ENCODE results near the gene KCNB1. TPM values are rescaled to one million over a fixed set of nuclear protein-coding genes. Genes with fewer than 3 reads are reported as not detected.

Gene KCNB1
- total and polyA plus RNA-seq, 2 of the 4 experiments (the other 2 are of a cell fraction): 0.05 TPM; not detected in 1

DNA sequence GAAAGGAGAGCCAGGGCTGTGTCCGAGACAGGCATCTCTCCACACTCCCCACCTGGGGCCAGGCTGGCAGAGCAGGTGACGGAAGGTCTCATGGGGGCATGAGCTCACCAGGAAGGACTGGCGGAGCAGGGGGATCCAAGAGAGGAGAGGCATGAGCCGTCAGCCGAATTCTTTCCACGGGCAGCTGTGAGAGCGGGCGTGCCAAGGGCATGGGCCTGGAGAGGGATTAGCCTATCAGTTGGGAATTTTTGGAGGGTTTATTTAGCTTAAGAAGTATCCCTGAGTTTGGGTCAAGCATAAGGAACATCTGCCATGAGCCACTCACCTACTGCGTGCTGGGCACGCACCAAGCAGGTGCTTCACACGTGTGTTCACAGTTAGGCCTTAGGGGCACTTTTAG lies 144.4 kb downstream of the KCNB1 start:
- Histone ChIP-seq H3K56ac (ENCODE audit: extremely low read depth, insufficient read depth, low read length) (no peak overlapping the region), H2BK15ac (ENCODE audit: low read depth, low read length) (no peak overlapping the region), H4K20me1 (ENCODE audit: insufficient read depth, low read length) (no peaks in the 10 kb centered on the region), H3K4me3 (ENCODE audit: insufficient read depth, low read depth, low read length) (no peak overlapping the region), H3K4ac (ENCODE audit: low read depth, low read length) (no peak overlapping the region), H2BK20ac (ENCODE audit: low read depth, low read length) (no peak overlapping the region), H4K5ac (ENCODE audit: low read depth, low read length) (no peak overlapping the region), H2AK5ac (ENCODE audit: low read depth, low read length) (no peak overlapping the region), H3K36me3 (ENCODE audit: control insufficient read depth, insufficient read depth, low read length) (no peaks in the 10 kb centered on the region), H4K8ac (ENCODE audit: low read depth in 2 of 2, low read length in 2 of 2) (no peak overlapping the region), H2AFZ (replicated peaks; ENCODE audit: low read length, poor library complexity) (no peak overlapping the region), H3K27ac (ENCODE audit: insufficient read depth, low read length) (no peak overlapping the region), H3K9me3 (ENCODE audit: control insufficient read depth, insufficient read depth, low read length) (no peaks in the 10 kb centered on the region), H3K14ac (replicated peaks; ENCODE audit: low read depth, low read length) (no peak overlapping the region), H2BK5ac (ENCODE audit: low read depth, low read length, poor library complexity, severe bottlenecking) (no peak overlapping the region), H3K18ac (ENCODE audit: low read depth, low read length) (no peak overlapping the region), H3K9me1 (ENCODE audit: insufficient read depth, low read length) (no peaks in the 10 kb centered on the region), H4K91ac (ENCODE audit: insufficient read depth, low read depth, low read length) (no peak overlapping the region), H3K4me2 (ENCODE audit: low read depth, low read length) (no peak overlapping the region), H3K9ac (ENCODE audit: low read depth, low read length) (no peak overlapping the region), H2BK120ac (ENCODE audit: low read depth, low read length) (no peak overlapping the region), H3K27me3 (ENCODE audit: control insufficient read depth, insufficient read depth, low read length) (peaks cover 16% of the 10 kb centered on the region), H2AK9ac (replicated peaks; ENCODE audit: low read depth, low read length, poor library complexity) (no peak overlapping the region), H3K79me1 (ENCODE audit: low read depth in 1 of 2, low read length in 2 of 2) (no peaks in the 10 kb centered on the region), H3K4me1 (ENCODE audit: control insufficient read depth, insufficient read depth, low read length) (peaks cover 2% of the 10 kb centered on the region; the same call in 1 of the 2 replicates), H3K23ac (ENCODE audit: low read depth, low read length) (no peak overlapping the region)
- TF ChIP-seq BHLHE40 (IDR thresholded peaks at IDR 0.05; ENCODE audit: low read depth, low read length): no peak
- no peak for TF ChIP-seq CHD1 (IDR thresholded peaks at IDR 0.05; ENCODE audit: low read depth, low read length)
- TF ChIP-seq POLR2A (IDR thresholded peaks at IDR 0.05; ENCODE audit: low read depth, low read length): no peak
- TF ChIP-seq, protein P1, sequence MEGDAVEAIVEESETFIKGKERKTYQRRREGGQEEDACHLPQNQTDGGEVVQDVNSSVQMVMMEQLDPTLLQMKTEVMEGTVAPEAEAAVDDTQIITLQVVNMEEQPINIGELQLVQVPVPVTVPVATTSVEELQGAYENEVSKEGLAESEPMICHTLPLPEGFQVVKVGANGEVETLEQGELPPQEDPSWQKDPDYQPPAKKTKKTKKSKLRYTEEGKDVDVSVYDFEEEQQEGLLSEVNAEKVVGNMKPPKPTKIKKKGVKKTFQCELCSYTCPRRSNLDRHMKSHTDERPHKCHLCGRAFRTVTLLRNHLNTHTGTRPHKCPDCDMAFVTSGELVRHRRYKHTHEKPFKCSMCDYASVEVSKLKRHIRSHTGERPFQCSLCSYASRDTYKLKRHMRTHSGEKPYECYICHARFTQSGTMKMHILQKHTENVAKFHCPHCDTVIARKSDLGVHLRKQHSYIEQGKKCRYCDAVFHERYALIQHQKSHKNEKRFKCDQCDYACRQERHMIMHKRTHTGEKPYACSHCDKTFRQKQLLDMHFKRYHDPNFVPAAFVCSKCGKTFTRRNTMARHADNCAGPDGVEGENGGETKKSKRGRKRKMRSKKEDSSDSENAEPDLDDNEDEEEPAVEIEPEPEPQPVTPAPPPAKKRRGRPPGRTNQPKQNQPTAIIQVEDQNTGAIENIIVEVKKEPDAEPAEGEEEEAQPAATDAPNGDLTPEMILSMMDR (conservative IDR thresholded peaks at IDR 0.05; ENCODE audit: low read depth, low read length): no peak
- TF ChIP-seq RAD21 (IDR thresholded peaks at IDR 0.05; ENCODE audit: low read length): no peak
- TF ChIP-seq MXI1 (IDR thresholded peaks at IDR 0.05; ENCODE audit: borderline replicate concordance, low read depth, low read length): no peak
- no peak for TF ChIP-seq MAZ (IDR thresholded peaks at IDR 0.05; ENCODE audit: borderline replicate concordance, low read depth, low read length)
- no peak for TF ChIP-seq MAFK (IDR thresholded peaks at IDR 0.05; ENCODE audit: low read depth, low read length)
- intact Hi-C loops (cut with micrococcal nuclease) (no loop called here), in situ Hi-C loops (cut with MboI; ENCODE audit: low sequenced_read_pairs) (loop anchor here (25.0 kb wide), 1 partner anchor 524 kb away; no protein-coding TSS in a partner anchor), dilution Hi-C loops (cut with HindIII; ENCODE audit: low sequenced_read_pairs, unreplicated experiment) (no loop called here)
- BruUV-seq (replicated peaks): no TSS peak
- WGBS, 2 experiments (ENCODE audit: extremely low coverage in 2 of 2, insufficient read length in 1 of 2): no CpG with 5 or more reads among the region's 11 CpGs
- POLR2A ChIA-PET (ENCODE audit: unreplicated experiment): no interaction called here
- DNase-seq (no peak), ATAC-seq (ENCODE audit: low read depth) (no peak)
- CTCF ChIA-PET: no interaction called here

Measured in IMR-90 (cell line).